Ovary (tissue), 9 donors: ENCODE measurements around the gene NF1. TPM values are rescaled to one million over a fixed set of nuclear protein-coding genes. Genes with fewer than 3 reads are reported as not detected.

Experiments
- DNase-seq, 5 donors: peaks; one replicate each; pipeline ENCODE4 v3.0.0-alpha.2; 2019 to 2020
- H3K27ac ChIP-seq, 2 donors: fragments of 200-600 bp; one replicate each; pipeline versions ENCODE4 v1.5.1 to v1.8.0; 2019 to 2022
- H3K27me3 ChIP-seq: fragments of 200-600 bp; one replicate; pipeline ENCODE4 v1.8.0; 2022
- H3K36me3 ChIP-seq: fragments of 200-600 bp; sonication (generic); one replicate; pipeline ENCODE4 v1.5.1; 2019
- H3K4me1 ChIP-seq: one replicate; pipeline ENCODE4 v1.8.1; 2013; ENCODE audit warnings: mild to moderate bottlenecking, moderate library complexity; ENCODE audit not compliant: insufficient read depth
- H3K4me3 ChIP-seq: fragments of 200-600 bp; sonication (generic); one replicate; pipeline ENCODE4 v1.5.1; 2017
- H3K9me3 ChIP-seq, 2 donors: fragments of 200-600 bp in 1 of 2; sonication (generic) in 1 of 2; one replicate each; pipeline versions ENCODE4 v1.5.1 to v1.8.1; 2013 to 2019; ENCODE audit warnings: mild to moderate bottlenecking in 1 of 2, moderate library complexity in 1 of 2
- EP300 ChIP-seq: sonication (generic); formaldehyde crosslinking; IDR thresholded peaks from one replicate; pipeline ENCODE4 v1.6.1; 2017; ENCODE audit warnings: antibody characterized with exemption
- POLR2A ChIP-seq: fragments of 450-650 bp; IDR thresholded peaks from one replicate; pipeline ENCODE4 v1.6.1; 2017; ENCODE audit warnings: antibody characterized with exemption, mild to moderate bottlenecking, moderate library complexity
- WGBS, 3 donors: extraction: QIAGEN DNeasy Blood & Tissue Kit in 1 of 3; methylation state at CpG; one replicate each; pipeline versions ENCODE4 v1.1.5 to v1.1.7; 2013 to 2017; 5-methylcytosine and 5-hydroxymethylcytosine counted together
- intact Hi-C, 4 donors: fragments of 100-400 bp; cut with DNase I; formaldehyde crosslinking; loops; one replicate each; pipeline versions ENCODE4 v1.11.0 to v1.15.1; 2022 to 2023
- polyA plus RNA-seq, 2 donors: library from polyadenylated mRNA; stranded (reverse); fragments of 200-250 nt in 1 of 2; fragments of 350-450 nt in 1 of 2; fragmentation: Illumina TruSeq in 1 of 2; extraction: RNeasy Lipid Tissue Mini Kit (QIAGEN cat#74804) in 1 of 2; gene quantifications; one replicate each; pipeline ENCODE4 v1.2.3, GENCODE V29; 2013 to 2014
- total RNA-seq, 7 donors: library from RNA; depleted of rRNA in 2 of 7; stranded (reverse); fragments of >200 nt in 2 of 7; fragmentation: NEBNext Ultra II Directional in 3 of 7; extraction: Animal tissue kit (Norgen Biotek cat#: 25700) in 3 of 7; gene quantifications; one replicate each; pipeline versions ENCODE4 v1.1.0 to v1.2.4, GENCODE V29; 2016 to 2023
- TF ChIP-seq, protein P1 (sequence below), 3 donors: fragments of 450-650 bp in 2 of 3; fragments of 200-600 bp in 1 of 3; IDR thresholded peaks; one replicate each; pipeline versions ENCODE4 v1.5.1 to v1.8.0; 2016 to 2022; ENCODE audit warnings: antibody characterized with exemption in 3 of 3, mild to moderate bottlenecking in 1 of 3
- donor health status: DM: no; HTN: no; CAD: no; lungs with moderate emphysema.
- donor health status: DM: no; HTN: no; CAD: no.
- donor health status: Bipolar disorder and iron deficiency.
- donor health status: DM: yes; HTN: yes; CAD: no.
- donor health status: DM: no; HTN: no; CAD: no.
- donor health status: DM: yes; HTN: yes; CAD: no.

The NF1 gene
- total and polyA plus RNA-seq, 9 donors, result 11.1 to 62.0 (median 57.0) TPM

DNA sequence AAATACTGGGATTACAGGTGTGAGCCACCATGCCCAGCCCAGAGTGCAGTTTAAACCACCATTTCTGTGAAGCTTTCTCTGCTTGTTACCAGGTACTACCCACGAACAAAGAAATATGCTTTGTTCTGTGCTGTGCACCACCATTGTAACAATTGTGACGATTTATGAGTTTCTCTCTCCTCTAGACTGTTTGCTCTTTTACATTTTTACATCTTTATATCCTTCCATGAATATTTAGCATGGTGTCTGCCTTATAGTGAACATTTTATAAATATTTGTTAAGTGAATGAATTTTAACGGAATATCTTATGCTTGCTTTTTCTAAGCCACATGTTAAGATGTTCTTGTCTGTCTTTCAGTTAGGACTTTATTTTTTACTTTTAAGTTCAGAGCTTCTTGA lies 141.9 kb downstream of the NF1 start:
- no peak for DNase-seq
- Histone ChIP-seq H3K27me3 (no peaks in the 10 kb centered on the region), H3K4me1 (no peaks in the 10 kb centered on the region), H3K4me3 (no peak overlapping the region), H3K36me3 (no peaks in the 10 kb centered on the region), H3K27ac (no peak overlapping the region), H3K9me3 (no peaks in the 10 kb centered on the region)
- 94 to 95% (median 95%) methylated on average over 3 of the region's 3 CpGs for WGBS, 3 donors
- intact Hi-C loops, result no loop called here
- TF ChIP-seq EP300 (no peak), POLR2A (no peak)
- TF ChIP-seq, protein P1, sequence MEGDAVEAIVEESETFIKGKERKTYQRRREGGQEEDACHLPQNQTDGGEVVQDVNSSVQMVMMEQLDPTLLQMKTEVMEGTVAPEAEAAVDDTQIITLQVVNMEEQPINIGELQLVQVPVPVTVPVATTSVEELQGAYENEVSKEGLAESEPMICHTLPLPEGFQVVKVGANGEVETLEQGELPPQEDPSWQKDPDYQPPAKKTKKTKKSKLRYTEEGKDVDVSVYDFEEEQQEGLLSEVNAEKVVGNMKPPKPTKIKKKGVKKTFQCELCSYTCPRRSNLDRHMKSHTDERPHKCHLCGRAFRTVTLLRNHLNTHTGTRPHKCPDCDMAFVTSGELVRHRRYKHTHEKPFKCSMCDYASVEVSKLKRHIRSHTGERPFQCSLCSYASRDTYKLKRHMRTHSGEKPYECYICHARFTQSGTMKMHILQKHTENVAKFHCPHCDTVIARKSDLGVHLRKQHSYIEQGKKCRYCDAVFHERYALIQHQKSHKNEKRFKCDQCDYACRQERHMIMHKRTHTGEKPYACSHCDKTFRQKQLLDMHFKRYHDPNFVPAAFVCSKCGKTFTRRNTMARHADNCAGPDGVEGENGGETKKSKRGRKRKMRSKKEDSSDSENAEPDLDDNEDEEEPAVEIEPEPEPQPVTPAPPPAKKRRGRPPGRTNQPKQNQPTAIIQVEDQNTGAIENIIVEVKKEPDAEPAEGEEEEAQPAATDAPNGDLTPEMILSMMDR (IDR thresholded peaks at IDR 0.05), result no peak

DNA sequence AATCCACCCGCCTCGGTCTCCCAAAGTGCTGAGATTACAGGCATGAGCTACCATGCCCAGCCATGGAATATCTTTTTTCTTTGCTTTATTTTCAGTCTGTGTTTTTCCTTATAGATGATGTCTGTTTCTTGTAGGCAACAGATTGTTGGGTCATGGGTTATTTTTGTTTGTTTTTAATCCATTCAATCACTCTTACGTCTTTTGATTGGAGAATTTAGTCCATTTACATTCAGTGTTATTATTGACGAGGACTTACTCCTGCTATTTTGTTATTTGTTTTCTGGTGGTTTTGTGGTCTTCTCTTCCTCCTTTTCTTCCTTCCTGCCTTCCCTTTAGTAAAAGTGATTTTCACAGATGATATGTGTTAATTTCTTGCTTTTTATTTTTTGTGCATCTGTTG lies 146.3 kb downstream of the NF1 start:
- Histone ChIP-seq H3K4me3 (no peak overlapping the region), H3K27me3 (no peaks in the 10 kb centered on the region), H3K27ac (no peak overlapping the region), H3K4me1 (no peaks in the 10 kb centered on the region), H3K36me3 (no peaks in the 10 kb centered on the region), H3K9me3 (no peaks in the 10 kb centered on the region)
- intact Hi-C loops, result no loop called here
- TF ChIP-seq, protein P1 (IDR thresholded peaks at IDR 0.05), result no peak
- TF ChIP-seq EP300, result no peak
- no peak for TF ChIP-seq POLR2A
- 96 to 98% (median 98%) methylated on average over 4 of the region's 4 CpGs for WGBS, 3 donors
- DNase-seq, result no peak

DNA sequence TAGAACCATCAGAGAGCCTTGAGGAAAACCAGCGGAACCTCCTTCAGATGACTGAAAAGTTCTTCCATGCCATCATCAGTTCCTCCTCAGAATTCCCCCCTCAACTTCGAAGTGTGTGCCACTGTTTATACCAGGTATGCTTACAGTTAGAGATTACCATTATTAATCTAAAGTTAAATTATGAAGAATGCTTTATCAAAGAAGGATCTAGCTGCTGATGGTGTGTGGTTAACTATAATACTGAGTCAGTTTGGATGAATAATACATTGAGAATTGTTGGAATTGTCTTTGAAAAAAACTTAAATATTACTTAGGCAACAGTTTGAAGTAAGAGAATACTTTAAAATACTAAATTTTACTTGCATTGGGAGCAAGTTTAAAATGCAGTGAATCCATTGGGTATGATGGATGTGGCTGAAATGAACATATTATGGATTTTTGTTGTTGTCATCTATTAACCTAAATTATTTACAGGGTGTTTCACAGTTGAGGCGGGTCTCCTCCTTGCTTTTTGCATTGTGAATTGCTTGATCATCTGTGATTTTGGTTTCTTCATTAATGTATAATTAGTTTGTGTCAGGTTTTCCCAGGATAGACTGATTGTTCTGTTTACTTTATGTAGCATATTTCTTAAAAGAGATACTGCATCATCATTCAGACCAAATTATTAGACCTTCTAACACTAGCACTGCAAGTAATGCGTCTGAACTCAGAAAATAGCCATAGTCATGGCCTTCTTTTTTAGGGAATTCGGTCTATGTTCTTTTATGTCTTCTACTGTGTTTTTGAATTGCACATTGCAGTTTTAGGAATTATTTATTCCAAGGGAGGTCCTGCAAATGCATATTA lies 154.4 kb downstream of the NF1 start:
- intact Hi-C loops, result no loop called here
- Histone ChIP-seq H3K9me3 (no peaks in the 10 kb centered on the region), H3K36me3 (no peaks in the 10 kb centered on the region), H3K27ac (no peak overlapping the region), H3K4me3 (no peak overlapping the region), H3K27me3 (no peaks in the 10 kb centered on the region), H3K4me1 (no peaks in the 10 kb centered on the region)
- 94 to 98% (median 94%) methylated on average over 5 of the region's 5 CpGs for WGBS, 3 donors
- DNase-seq, result no peak
- TF ChIP-seq, protein P1 (IDR thresholded peaks at IDR 0.05), result no peak
- TF ChIP-seq EP300 (no peak), POLR2A (no peak)

DNA sequence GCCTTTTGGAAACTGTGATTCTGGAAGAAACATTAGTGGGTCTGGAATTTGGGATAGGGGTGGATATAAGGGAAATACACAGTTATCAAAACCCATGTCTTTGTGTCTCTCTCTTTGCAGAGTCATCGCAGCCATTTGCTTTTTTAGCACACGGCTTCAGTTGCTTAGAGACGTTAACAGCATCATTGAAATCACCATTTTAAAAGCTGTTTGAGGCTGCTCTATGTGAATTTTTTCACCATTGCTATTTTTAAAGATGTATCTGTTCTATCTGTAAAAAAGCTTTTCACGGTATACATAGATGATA lies 155.0 kb downstream of the NF1 start:
- intact Hi-C loops, result no loop called here
- H3K9me3 ChIP-seq, result no peaks in the 10 kb centered on the region
- no peaks in the 10 kb centered on the region for H3K27me3 ChIP-seq
- H3K4me3 ChIP-seq, result no peak overlapping the region
- H3K36me3 ChIP-seq, result no peaks in the 10 kb centered on the region
- H3K27ac ChIP-seq, result no peak overlapping the region
- no peaks in the 10 kb centered on the region for H3K4me1 ChIP-seq
- 86 to 94% (median 91%) methylated on average over 4 of the region's 4 CpGs for WGBS, 3 donors
- TF ChIP-seq POLR2A, result no peak
- TF ChIP-seq, protein P1 (IDR thresholded peaks at IDR 0.05), result no peak
- TF ChIP-seq EP300, result no peak
- DNase-seq, result no peak
